HEK293 (cell line): ENCODE results near the gene PIGH.

ENCODE experiments used
- BCL11B ChIP-seq: fragments of 450-650 bp; formaldehyde crosslinking; IDR thresholded peaks from 2 replicates; pipeline ENCODE4 v1.5.1; 2016; ENCODE audit warnings: low read depth, missing biosample characterization, missing genetic modification characterization
- GLIS2 ChIP-seq: fragments of 450-650 bp; formaldehyde crosslinking; IDR thresholded peaks from 2 replicates; pipeline ENCODE4 v1.5.1; 2016; ENCODE audit warnings: missing biosample characterization, missing genetic modification characterization
- RBAK ChIP-seq: fragments of 450-650 bp; formaldehyde crosslinking; IDR thresholded peaks from 2 replicates; pipeline ENCODE4 v1.5.1; 2016; ENCODE audit warnings: missing biosample characterization, missing genetic modification characterization
- TCF7L2 ChIP-seq: IDR thresholded peaks from 2 replicates; pipeline ENCODE4 v1.6.1; 2011; ENCODE audit warnings: low read depth, mild to moderate bottlenecking, inconsistent platforms, low read length, moderate library complexity, borderline replicate concordance
- YY1 ChIP-seq: fragments of 450-650 bp; formaldehyde crosslinking; IDR thresholded peaks from 2 replicates; pipeline ENCODE4 v1.5.1; 2018; ENCODE audit warnings: missing biosample characterization, missing genetic modification characterization
- ZNF140 ChIP-seq: fragments of 450-650 bp; formaldehyde crosslinking; IDR thresholded peaks from 2 replicates; pipeline ENCODE4 v1.5.1; 2016; ENCODE audit warnings: missing biosample characterization, missing genetic modification characterization
- ZNF211 ChIP-seq: fragments of 450-650 bp; formaldehyde crosslinking; IDR thresholded peaks from 2 replicates; pipeline ENCODE4 v1.5.1; 2016; ENCODE audit warnings: low read depth, missing biosample characterization, missing genetic modification characterization
- ZNF248 ChIP-seq: fragments of 450-650 bp; formaldehyde crosslinking; IDR thresholded peaks from 2 replicates; pipeline ENCODE4 v1.5.1; 2017; ENCODE audit warnings: missing biosample characterization, missing genetic modification characterization
- ZNF530 ChIP-seq: fragments of 450-650 bp; formaldehyde crosslinking; IDR thresholded peaks from 2 replicates; pipeline ENCODE4 v1.5.1; 2016; ENCODE audit warnings: low read depth, missing biosample characterization, missing genetic modification characterization
- ZNF660 ChIP-seq: fragments of 450-650 bp; IDR thresholded peaks from 2 replicates; pipeline ENCODE4 v1.5.1; 2018; ENCODE audit warnings: missing biosample characterization, mild to moderate bottlenecking, missing genetic modification characterization
- ZNF76 ChIP-seq: fragments of 450-650 bp; formaldehyde crosslinking; IDR thresholded peaks from 2 replicates; pipeline ENCODE4; 2016; ENCODE audit warnings: low read depth, missing biosample characterization, missing genetic modification characterization, borderline replicate concordance
- TF ChIP-seq, protein P1 (sequence below): fragments of 450-650 bp; formaldehyde crosslinking; IDR thresholded peaks from 2 replicates; pipeline ENCODE4 v1.5.1; 2016; ENCODE audit warnings: missing biosample characterization, missing genetic modification characterization
- TF ChIP-seq, protein P2 (sequence below): fragments of 450-650 bp; formaldehyde crosslinking; IDR thresholded peaks from 2 replicates; pipeline ENCODE4 v1.5.1; 2016; ENCODE audit warnings: missing biosample characterization, missing genetic modification characterization
- TF ChIP-seq, protein P3 (sequence below): fragments of 450-650 bp; formaldehyde crosslinking; IDR thresholded peaks from 2 replicates; pipeline ENCODE4 v1.5.1; 2016; ENCODE audit warnings: missing biosample characterization, missing genetic modification characterization, borderline replicate concordance

DNA sequence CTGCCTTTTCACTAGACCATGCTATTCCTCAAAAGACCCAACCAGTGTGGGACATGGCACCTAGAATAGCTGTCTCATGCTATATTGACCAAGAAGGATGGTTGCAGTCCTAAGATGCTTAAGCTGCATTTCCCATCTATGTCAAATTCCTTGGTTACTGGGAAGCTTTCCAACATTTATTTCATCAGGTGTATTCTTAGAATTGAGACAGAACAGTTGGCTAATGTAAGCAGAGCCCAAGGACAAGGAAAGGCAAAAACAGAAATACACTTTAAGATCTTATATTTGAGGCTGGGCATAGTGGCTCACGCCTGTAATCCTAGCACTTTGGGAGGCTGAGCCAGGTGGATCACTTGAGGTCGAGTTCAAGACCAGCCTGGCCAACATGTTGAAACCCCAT, 44.4 kb upstream of the PIGH start:
- no peak for TF ChIP-seq ZNF211
- TF ChIP-seq, protein P1, sequence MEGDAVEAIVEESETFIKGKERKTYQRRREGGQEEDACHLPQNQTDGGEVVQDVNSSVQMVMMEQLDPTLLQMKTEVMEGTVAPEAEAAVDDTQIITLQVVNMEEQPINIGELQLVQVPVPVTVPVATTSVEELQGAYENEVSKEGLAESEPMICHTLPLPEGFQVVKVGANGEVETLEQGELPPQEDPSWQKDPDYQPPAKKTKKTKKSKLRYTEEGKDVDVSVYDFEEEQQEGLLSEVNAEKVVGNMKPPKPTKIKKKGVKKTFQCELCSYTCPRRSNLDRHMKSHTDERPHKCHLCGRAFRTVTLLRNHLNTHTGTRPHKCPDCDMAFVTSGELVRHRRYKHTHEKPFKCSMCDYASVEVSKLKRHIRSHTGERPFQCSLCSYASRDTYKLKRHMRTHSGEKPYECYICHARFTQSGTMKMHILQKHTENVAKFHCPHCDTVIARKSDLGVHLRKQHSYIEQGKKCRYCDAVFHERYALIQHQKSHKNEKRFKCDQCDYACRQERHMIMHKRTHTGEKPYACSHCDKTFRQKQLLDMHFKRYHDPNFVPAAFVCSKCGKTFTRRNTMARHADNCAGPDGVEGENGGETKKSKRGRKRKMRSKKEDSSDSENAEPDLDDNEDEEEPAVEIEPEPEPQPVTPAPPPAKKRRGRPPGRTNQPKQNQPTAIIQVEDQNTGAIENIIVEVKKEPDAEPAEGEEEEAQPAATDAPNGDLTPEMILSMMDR = no peak
- no peak for TF ChIP-seq ZNF76
- no peak for TF ChIP-seq ZNF660 (tag by site-specific recombination)
- TF ChIP-seq ZNF248 (tag by site-specific recombination) = no peak
- no peak for TF ChIP-seq TCF7L2
- no peak for TF ChIP-seq YY1 (tag by site-specific recombination)
- TF ChIP-seq ZNF140 (tag by site-specific recombination) = no peak
- no peak for TF ChIP-seq BCL11B (tag by site-specific recombination)
- TF ChIP-seq, protein P2, sequence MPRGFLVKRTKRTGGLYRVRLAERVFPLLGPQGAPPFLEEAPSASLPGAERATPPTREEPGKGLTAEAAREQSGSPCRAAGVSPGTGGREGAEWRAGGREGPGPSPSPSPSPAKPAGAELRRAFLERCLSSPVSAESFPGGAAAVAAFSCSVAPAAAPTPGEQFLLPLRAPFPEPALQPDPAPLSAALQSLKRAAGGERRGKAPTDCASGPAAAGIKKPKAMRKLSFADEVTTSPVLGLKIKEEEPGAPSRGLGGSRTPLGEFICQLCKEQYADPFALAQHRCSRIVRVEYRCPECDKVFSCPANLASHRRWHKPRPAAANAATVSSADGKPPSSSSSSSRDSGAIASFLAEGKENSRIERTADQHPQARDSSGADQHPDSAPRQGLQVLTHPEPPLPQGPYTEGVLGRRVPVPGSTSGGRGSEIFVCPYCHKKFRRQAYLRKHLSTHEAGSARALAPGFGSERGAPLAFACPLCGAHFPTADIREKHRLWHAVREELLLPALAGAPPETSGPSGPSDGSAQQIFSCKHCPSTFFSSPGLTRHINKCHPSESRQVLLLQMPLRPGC (tag by site-specific recombination) = no peak
- TF ChIP-seq RBAK (tag by site-specific recombination) = no peak
- TF ChIP-seq GLIS2 (tag by site-specific recombination) = no peak
- TF ChIP-seq ZNF530 (tag by site-specific recombination) = no peak
- TF ChIP-seq, protein P3, sequence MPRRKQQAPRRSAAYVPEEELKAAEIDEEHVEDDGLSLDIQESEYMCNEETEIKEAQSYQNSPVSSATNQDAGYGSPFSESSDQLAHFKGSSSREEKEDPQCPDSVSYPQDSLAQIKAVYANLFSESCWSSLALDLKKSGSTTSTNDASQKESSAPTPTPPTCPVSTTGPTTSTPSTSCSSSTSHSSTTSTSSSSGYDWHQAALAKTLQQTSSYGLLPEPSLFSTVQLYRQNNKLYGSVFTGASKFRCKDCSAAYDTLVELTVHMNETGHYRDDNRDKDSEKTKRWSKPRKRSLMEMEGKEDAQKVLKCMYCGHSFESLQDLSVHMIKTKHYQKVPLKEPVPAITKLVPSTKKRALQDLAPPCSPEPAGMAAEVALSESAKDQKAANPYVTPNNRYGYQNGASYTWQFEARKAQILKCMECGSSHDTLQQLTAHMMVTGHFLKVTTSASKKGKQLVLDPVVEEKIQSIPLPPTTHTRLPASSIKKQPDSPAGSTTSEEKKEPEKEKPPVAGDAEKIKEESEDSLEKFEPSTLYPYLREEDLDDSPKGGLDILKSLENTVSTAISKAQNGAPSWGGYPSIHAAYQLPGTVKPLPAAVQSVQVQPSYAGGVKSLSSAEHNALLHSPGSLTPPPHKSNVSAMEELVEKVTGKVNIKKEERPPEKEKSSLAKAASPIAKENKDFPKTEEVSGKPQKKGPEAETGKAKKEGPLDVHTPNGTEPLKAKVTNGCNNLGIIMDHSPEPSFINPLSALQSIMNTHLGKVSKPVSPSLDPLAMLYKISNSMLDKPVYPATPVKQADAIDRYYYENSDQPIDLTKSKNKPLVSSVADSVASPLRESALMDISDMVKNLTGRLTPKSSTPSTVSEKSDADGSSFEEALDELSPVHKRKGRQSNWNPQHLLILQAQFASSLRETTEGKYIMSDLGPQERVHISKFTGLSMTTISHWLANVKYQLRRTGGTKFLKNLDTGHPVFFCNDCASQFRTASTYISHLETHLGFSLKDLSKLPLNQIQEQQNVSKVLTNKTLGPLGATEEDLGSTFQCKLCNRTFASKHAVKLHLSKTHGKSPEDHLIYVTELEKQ (tag by site-specific recombination) = no peak
